Endothelial cell of umbilical vein (primary cell): ENCODE results near the gene ICAM3. TPM values are rescaled to one million over a fixed set of nuclear protein-coding genes. Genes with fewer than 3 reads are reported as not detected.

ENCODE experiments used
- BruUV-seq: library from RNA; stranded (reverse); fragments of 400-500 nt; replicated peaks from 2 replicates; lab custom pipeline; 2021; lab: Mats Ljungman, UMichigan
- CTCF ChIA-PET: fragments of 300-600, 350-600 bp; sonication (Branson Sonifier 250); formaldehyde crosslinking; loops from one replicate; lab custom pipeline; 2021; ENCODE audit warnings: antibody characterized with exemption, inconsistent platforms; lab: Charles Lee
- POLR2A ChIA-PET: fragments of 300-600, 350-600 bp; sonication (Branson Sonifier 250); formaldehyde crosslinking; loops from one replicate; lab custom pipeline; 2021; ENCODE audit warnings: antibody characterized with exemption, inconsistent platforms; lab: Charles Lee
- DNase-seq: peaks from one replicate; pipeline ENCODE4 v3.0.0-alpha.2; 2011; ENCODE audit warnings: low read depth, low spot score
- FAIRE-seq: peaks from 2 replicates; lab custom pipeline; 2011; peaks lifted over from hg19 to GRCh38; lab: Jason Lieb, UNC
- H2AFZ ChIP-seq: 2 replicates; pipeline ENCODE4 v1.6.0; 2012; ENCODE audit warnings: low read depth, low read length, control low read depth, inconsistent platforms
- H3K27ac ChIP-seq: 2 replicates; pipeline ENCODE4 v1.5.1; 2011; ENCODE audit warnings: low read depth, mild to moderate bottlenecking, control low read depth, low read length, moderate library complexity; ENCODE audit not compliant: insufficient read depth
- H3K27me3 ChIP-seq, 2 experiments: 2 replicates each; pipeline versions ENCODE4 v1.6.0 to v1.6.1; 2011; ENCODE audit warnings: low read length in 2 of 2, mixed read lengths in 1 of 2; ENCODE audit not compliant: control insufficient read depth in 2 of 2, insufficient read depth in 2 of 2
- H3K36me3 ChIP-seq, 2 experiments: 2 replicates in 1 of 2; 3 replicates in 1 of 2; pipeline ENCODE4 v1.5.1; 2011; ENCODE audit warnings: low read length in 2 of 2, mild to moderate bottlenecking in 1 of 2, moderate library complexity in 1 of 2; ENCODE audit not compliant: control insufficient read depth in 2 of 2, insufficient read depth in 2 of 2; ENCODE audit errors: extremely low read depth in 1 of 2
- H3K4me1 ChIP-seq: 3 replicates; pipeline ENCODE4 v1.5.1; 2011; ENCODE audit warnings: mild to moderate bottlenecking, low read length; ENCODE audit not compliant: control insufficient read depth, insufficient read depth; ENCODE audit errors: extremely low read depth
- H3K4me2 ChIP-seq: 2 replicates; pipeline ENCODE4 v1.6.1; 2011; ENCODE audit warnings: low read length, control low read depth, mixed read lengths; ENCODE audit not compliant: insufficient read depth
- H3K4me3 ChIP-seq, 3 experiments: fragments of 200-600 bp in 1 of 3; sonication (generic), shearing (Covaris generic) in 1 of 3; replicated peaks in 1 of 3; 2 replicates each; pipeline ENCODE4 v1.5.1; 2011 to 2016; ENCODE audit warnings: control low read depth in 3 of 3, low read length in 3 of 3, mild to moderate bottlenecking in 2 of 3, inconsistent platforms in 1 of 3, low read depth in 1 of 3, moderate library complexity in 1 of 3; ENCODE audit not compliant: insufficient read depth in 1 of 3
- H3K79me2 ChIP-seq: 2 replicates; pipeline ENCODE4 v1.6.0; 2012; ENCODE audit warnings: low read length, inconsistent platforms; ENCODE audit not compliant: control insufficient read depth, insufficient read depth
- H3K9ac ChIP-seq: replicated peaks from 2 replicates; pipeline ENCODE3; 2011; ENCODE audit warnings: low read length, control low read depth; ENCODE audit not compliant: insufficient read depth; ENCODE audit errors: extremely low read depth
- H3K9me1 ChIP-seq: replicated peaks from 3 replicates; pipeline ENCODE4 v1.6.0; 2011; ENCODE audit warnings: mild to moderate bottlenecking, low read length; ENCODE audit not compliant: control insufficient read depth, insufficient read depth; ENCODE audit errors: extremely low read depth
- H3K9me3 ChIP-seq: replicated peaks from 2 replicates; pipeline ENCODE4 v1.5.1; 2012; ENCODE audit warnings: low read length, inconsistent platforms; ENCODE audit not compliant: control insufficient read depth, insufficient read depth
- H4K20me1 ChIP-seq: replicated peaks from 2 replicates; pipeline ENCODE3; 2011; ENCODE audit warnings: mild to moderate bottlenecking, low read length; ENCODE audit not compliant: control insufficient read depth, insufficient read depth; ENCODE audit errors: extremely low read depth
- FOS ChIP-seq: IDR thresholded peaks from 2 replicates; pipeline ENCODE4 v1.6.1; 2011; ENCODE audit warnings: mild to moderate bottlenecking, low read length, moderate library complexity, borderline replicate concordance; ENCODE audit not compliant: insufficient read depth
- GATA2 ChIP-seq: IDR thresholded peaks from 2 replicates; pipeline ENCODE4 v1.7.0; 2011; ENCODE audit warnings: low read depth, mild to moderate bottlenecking, moderate library complexity, mixed read lengths, low read length; ENCODE audit not compliant: insufficient read length, insufficient read depth
- MYC ChIP-seq: IDR thresholded peaks from one replicate; pipeline ENCODE4 v1.6.1; 2011; ENCODE audit warnings: mild to moderate bottlenecking, low read depth, low read length
- POLR2A ChIP-seq: IDR thresholded peaks from 2 replicates; pipeline ENCODE4 v1.6.1; 2012; ENCODE audit warnings: low read depth, mild to moderate bottlenecking, control low read depth, low read length
- POLR2AphosphoS5 ChIP-seq: IDR thresholded peaks from 2 replicates; pipeline ENCODE4 v1.6.1; 2012; ENCODE audit warnings: low read depth, mild to moderate bottlenecking, control low read depth, low read length, moderate library complexity; ENCODE audit not compliant: insufficient read depth
- dilution Hi-C: fragments of 300-500 bp; cut with MboI; formaldehyde crosslinking; loops from one replicate; pipeline ENCODE4 v1.15.0; 2019; ENCODE audit warnings: low sequenced_read_pairs; ENCODE audit not compliant: extremely low pct_ligation_motif_present
- intact Hi-C: fragments of 100-400 bp; cut with micrococcal nuclease; formaldehyde crosslinking; loops from one replicate; pipeline ENCODE4 v1.10.0; 2022
- polyA plus RNA-seq, 4 experiments: library from polyadenylated mRNA; depleted of rRNA in 3 of 4; stranded (reverse) in 3 of 4; unstranded in 1 of 4; fragments of >200 nt; gene quantifications; 2 replicates each; pipeline versions ENCODE4 v1.2.1 to v1.2.3, GENCODE V29; 2011 to 2012; ENCODE audit warnings: missing spikeins in 1 of 4
- total RNA-seq: library from RNA; stranded (reverse); gene quantifications from 2 replicates; pipeline ENCODE4 v1.2.3, GENCODE V29; 2021
- TF ChIP-seq, protein P1 (sequence below), 2 donors: IDR thresholded peaks; 1 replicate in 1 of 2; 2 replicates in 1 of 2; pipeline ENCODE4 v1.5.1; 2011; ENCODE audit warnings: low read length in 2 of 2, mild to moderate bottlenecking in 2 of 2, moderate library complexity in 2 of 2, control low read depth in 1 of 2, inconsistent platforms in 1 of 2, low read depth in 1 of 2; ENCODE audit not compliant: insufficient read depth in 1 of 2; ENCODE audit errors: extremely low read depth in 1 of 2

The ICAM3 gene
- total and polyA plus RNA-seq, 2 donors (not counting 3 experiments of a cell fraction or from before 2014, with no cell fraction given) = 6.7 to 11.6 TPM

DNA sequence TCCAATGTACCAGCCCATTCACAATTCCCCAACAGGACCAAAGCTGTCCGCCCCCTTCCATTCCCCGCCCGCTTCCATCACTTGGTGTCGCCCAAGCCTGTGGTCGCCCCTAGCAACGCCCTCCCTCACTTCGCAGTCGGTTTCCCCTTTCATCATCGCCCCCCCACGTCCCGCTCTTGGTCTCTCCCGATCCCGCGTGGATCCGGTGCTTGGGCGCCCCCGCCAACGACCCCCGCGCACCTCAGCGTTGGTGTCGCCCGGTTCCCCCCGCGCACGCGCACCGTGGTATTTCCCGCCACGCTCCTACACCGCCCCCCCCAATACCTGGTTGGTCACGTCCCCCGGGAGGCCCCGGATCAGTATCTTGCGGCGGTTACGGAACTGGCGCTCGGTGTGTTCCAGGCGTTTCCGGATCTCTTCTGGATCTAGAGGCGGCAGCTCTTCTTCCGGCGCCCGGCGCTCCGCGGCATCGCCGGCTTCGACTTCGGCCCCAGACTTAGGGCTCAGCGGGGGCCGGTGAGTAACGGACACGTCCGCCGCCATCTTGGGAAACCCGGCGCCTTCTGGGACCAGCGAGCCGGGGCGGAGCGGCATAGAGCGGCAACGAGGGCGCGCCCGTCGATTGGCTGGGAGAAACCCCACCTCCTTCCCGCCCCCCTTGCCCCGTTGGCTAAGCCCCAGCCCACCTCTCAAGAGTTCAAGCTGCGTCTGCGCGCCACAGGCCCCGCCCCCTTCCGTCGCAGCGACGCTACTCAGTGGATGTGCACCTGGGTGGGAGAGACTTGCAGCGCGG is 6.3 kb downstream of the ICAM3 start, which contains the start of gene RAVER1:
TSS of gene RAVER1 (minus strand) at position 565 of the 793 bp plus-strand sequence. CDS start at position 543, 22 bp downstream.
- Histone ChIP-seq H2AFZ (peak within 1 kb of the TSS; percentile 49), H3K4me3 (peak within 1 kb of the TSS; percentile 31 to 71 (median 47)), H3K9ac (peak within 1 kb of the TSS; percentile 95), H3K9me3 (no peaks in the 10 kb centered on the region), H3K27ac (peak within 1 kb of the TSS; percentile 78), H3K27me3 (no peaks in the 10 kb centered on the region), H3K4me2 (peak within 1 kb of the TSS; percentile 64), H3K79me2 (peaks cover 23% of the 10 kb centered on the region), H3K9me1 (no peaks in the 10 kb centered on the region), H4K20me1 (no peaks in the 10 kb centered on the region), H3K4me1 (peaks cover 16% of the 10 kb centered on the region), H3K36me3 (peaks cover 3 to 13% of the 10 kb centered on the region in 2 experiments)
- FAIRE-seq (peak; percentile 99), DNase-seq (peak; percentile 97)
- dilution Hi-C loops (no loop called here), intact Hi-C loops (loop anchor here (1.0 to 5.0 kb wide), 3 partner anchors 16 to 81 kb away; partner anchors contain the start of genes FDX2 and MRPL4)
- ChIA-PET POLR2A (interaction anchor here (0.5 to 2.2 kb wide), 8 partner anchors 10 to 227 kb away, joined by 3 to 13 read pairs (median 4); partner anchors contain the start of genes ICAM1, PPAN and TYK2), CTCF (interaction anchor here (0.6 to 3.5 kb wide), 9 partner anchors 12 to 83 kb away, joined by 3 to 23 read pairs (median 6); partner anchors contain the start of gene ICAM1)
- TF ChIP-seq, protein P1, sequence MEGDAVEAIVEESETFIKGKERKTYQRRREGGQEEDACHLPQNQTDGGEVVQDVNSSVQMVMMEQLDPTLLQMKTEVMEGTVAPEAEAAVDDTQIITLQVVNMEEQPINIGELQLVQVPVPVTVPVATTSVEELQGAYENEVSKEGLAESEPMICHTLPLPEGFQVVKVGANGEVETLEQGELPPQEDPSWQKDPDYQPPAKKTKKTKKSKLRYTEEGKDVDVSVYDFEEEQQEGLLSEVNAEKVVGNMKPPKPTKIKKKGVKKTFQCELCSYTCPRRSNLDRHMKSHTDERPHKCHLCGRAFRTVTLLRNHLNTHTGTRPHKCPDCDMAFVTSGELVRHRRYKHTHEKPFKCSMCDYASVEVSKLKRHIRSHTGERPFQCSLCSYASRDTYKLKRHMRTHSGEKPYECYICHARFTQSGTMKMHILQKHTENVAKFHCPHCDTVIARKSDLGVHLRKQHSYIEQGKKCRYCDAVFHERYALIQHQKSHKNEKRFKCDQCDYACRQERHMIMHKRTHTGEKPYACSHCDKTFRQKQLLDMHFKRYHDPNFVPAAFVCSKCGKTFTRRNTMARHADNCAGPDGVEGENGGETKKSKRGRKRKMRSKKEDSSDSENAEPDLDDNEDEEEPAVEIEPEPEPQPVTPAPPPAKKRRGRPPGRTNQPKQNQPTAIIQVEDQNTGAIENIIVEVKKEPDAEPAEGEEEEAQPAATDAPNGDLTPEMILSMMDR (IDR thresholded peaks at IDR 0.05; ENCODE audit: extremely low read depth in 1 of 2, insufficient read depth in 1 of 2, low read depth in 1 of 2, low read length in 2 of 2) = no peak
- TF ChIP-seq POLR2AphosphoS5 = peak; percentile 65
- peak; percentile 14 for TF ChIP-seq FOS
- peak; percentile 83 for TF ChIP-seq POLR2A
- TF ChIP-seq MYC = peak; percentile 4
- no peak for TF ChIP-seq GATA2
- BruUV-seq = no TSS peak
